Measurements from ENCODE around the gene SRP14. TPM values are rescaled to one million over a fixed set of nuclear protein-coding genes. Genes with fewer than 3 reads are reported as not detected.

Gene SRP14
- total and polyA plus RNA-seq, 9 of the 15 experiments (the other 6 are each of a cell fraction or from before 2014, with no cell fraction given) = 161 to 1,097 (median 402) TPM

DNA sequence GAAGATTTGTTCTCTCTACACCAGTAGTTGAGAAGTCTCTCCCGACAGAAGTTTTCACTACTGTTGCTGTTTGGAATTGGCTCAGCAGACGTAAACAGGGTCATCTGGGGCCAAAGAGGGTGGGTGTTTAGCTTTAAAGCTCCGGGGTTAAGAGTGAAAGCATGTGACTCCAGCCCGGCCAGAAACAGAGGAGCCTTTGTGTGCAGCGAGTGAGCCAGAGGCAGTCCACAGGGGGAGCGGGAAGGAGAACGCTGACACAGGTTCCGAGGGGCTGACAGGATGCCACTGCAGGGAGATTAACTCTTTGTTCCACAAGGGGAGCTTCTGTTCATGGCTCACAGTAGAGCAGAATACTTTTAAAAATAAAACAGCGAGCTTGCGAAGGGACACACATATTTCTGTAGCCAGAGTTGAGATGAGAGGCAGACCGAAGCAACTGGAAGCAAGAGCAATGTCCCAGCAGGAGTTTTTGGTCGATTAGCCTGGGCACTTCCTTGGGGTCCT, 42.8 kb upstream of the SRP14 start:
- peak; percentile 60 for FAIRE-seq
- no peaks in the 10 kb centered on the region for H4K20me1 ChIP-seq (replicated peaks; ENCODE audit: control insufficient read depth, insufficient read depth, low read length)
- H3K4me2 ChIP-seq (ENCODE audit: insufficient read depth, low read length) = peak overlapping the region; percentile 68
- CTCF ChIA-PET (ENCODE audit: low intra/inter-chr PET ratio) = no interaction called here
- POLR2A ChIA-PET = interaction anchor here (0.6 to 1.2 kb wide), 8 partner anchors 12 to 30 kb away, joined by 3 to 4 read pairs (median 3); no protein-coding TSS in a partner anchor
- no peaks in the 10 kb centered on the region for H3K79me2 ChIP-seq (ENCODE audit: control insufficient read depth, insufficient read depth, low read length)
- no peaks in the 10 kb centered on the region for H3K27me3 ChIP-seq (ENCODE audit: control insufficient read depth in 2 of 2, insufficient read depth in 2 of 2, low read length in 2 of 2)
- BruUV-seq (replicated peaks) = no TSS peak
- H3K4me3 ChIP-seq = 0 out of 2 replicates have a peak overlapping the region, but pooled peaks have one; percentile 8
- intact Hi-C loops (cut with micrococcal nuclease) (loop anchor here (2.0 kb wide), 1 partner anchor 25 kb away; no protein-coding TSS in a partner anchor), in situ Hi-C loops (cut with MboI) (no loop called here)
- H2AFZ ChIP-seq (ENCODE audit: low read depth, low read length) = peak overlapping the region; percentile 85
- H3K9me3 ChIP-seq (replicated peaks; ENCODE audit: control insufficient read depth, insufficient read depth, low read depth, low read length) = no peaks in the 10 kb centered on the region
- H3K9me1 ChIP-seq (ENCODE audit: control insufficient read depth, insufficient read depth, low read length) = no peaks in the 10 kb centered on the region
- ATAC-seq = peak; percentile 86
- H3K27ac ChIP-seq (ENCODE audit: extremely low read depth, low read depth, low read length) = peak overlapping the region; percentile 27; the same call in 2 of the 3 replicates
- H3K36me3 ChIP-seq (ENCODE audit: control insufficient read depth, insufficient read depth, low read length) = no peaks in the 10 kb centered on the region
- WGBS (ENCODE audit: insufficient coverage, low coverage, missing lambda C conversion rate) = 15% methylated on average over 12 of the region's 12 CpGs
- peaks cover 26 to 34% of the 10 kb centered on the region in 2 experiments for H3K4me1 ChIP-seq (replicated peaks in 1 of 2; ENCODE audit: control insufficient read depth in 2 of 2, insufficient read depth in 2 of 2, low read length in 2 of 2)
- peak overlapping the region; percentile 23 to 62 for H3K9ac ChIP-seq (ENCODE audit: insufficient read depth in 1 of 2, low read depth in 2 of 2, low read length in 2 of 2)
- peak; percentile 46 to 70 (median 60) for DNase-seq (ENCODE audit: extremely low read depth in 1 of 4, low spot score in 3 of 4)
- TF ChIP-seq CTCF (IDR thresholded peaks at IDR 0.05 in 2 of 3, conservative IDR thresholded peaks at IDR 0.05 in 1 of 3; ENCODE audit: insufficient read depth in 2 of 3, low read depth in 1 of 3, low read length in 3 of 3) (peak in 2 of 3 experiments; percentile 8 to 20; a peak in 1 of 6 replicates), JUNB (CRISPR knock-in tag; conservative IDR thresholded peaks at IDR 0.05) (no peak), ADNP (tag; IDR thresholded peaks at IDR 0.05) (0 out of 2 replicates have a peak, but pooled peaks have one; percentile 4), ZNF589 (CRISPR knock-in tag; IDR thresholded peaks at IDR 0.05; ENCODE audit: low read depth) (0 out of 2 replicates have a peak, but pooled peaks have one; percentile 58), GATA2 (CRISPR knock-in tag; IDR thresholded peaks at IDR 0.05) (no peak), ZBTB11 (CRISPR knock-in tag; IDR thresholded peaks at IDR 0.05) (peak in 1 of 3 experiments; percentile 32; a peak in 1 of 6 replicates), ELF4 (CRISPR knock-in tag; IDR thresholded peaks at IDR 0.05) (peak; percentile 36; the same call in 1 of the 2 replicates), CTBP1 (IDR thresholded peaks at IDR 0.05; ENCODE audit: borderline replicate concordance) (peak; percentile 16; the same call in 1 of the 2 replicates), ARID3B (CRISPR knock-in tag; IDR thresholded peaks at IDR 0.05; ENCODE audit: borderline replicate concordance) (no peak), ERF (CRISPR knock-in tag; IDR thresholded peaks at IDR 0.05) (no peak), FOXK2 (conservative IDR thresholded peaks at IDR 0.05 in 1 of 2, IDR thresholded peaks at IDR 0.05 in 1 of 2; ENCODE audit: low read depth in 2 of 2) (peak; percentile 94)
- TF ChIP-seq, protein P1, sequence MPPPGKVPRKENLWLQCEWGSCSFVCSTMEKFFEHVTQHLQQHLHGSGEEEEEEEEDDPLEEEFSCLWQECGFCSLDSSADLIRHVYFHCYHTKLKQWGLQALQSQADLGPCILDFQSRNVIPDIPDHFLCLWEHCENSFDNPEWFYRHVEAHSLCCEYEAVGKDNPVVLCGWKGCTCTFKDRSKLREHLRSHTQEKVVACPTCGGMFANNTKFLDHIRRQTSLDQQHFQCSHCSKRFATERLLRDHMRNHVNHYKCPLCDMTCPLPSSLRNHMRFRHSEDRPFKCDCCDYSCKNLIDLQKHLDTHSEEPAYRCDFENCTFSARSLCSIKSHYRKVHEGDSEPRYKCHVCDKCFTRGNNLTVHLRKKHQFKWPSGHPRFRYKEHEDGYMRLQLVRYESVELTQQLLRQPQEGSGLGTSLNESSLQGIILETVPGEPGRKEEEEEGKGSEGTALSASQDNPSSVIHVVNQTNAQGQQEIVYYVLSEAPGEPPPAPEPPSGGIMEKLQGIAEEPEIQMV (tag; conservative IDR thresholded peaks at IDR 0.05; ENCODE audit: low read depth) = no peak

Measured in K562 (cell line).